Measurements from ENCODE around the gene MSLN. TPM values are rescaled to one million over a fixed set of nuclear protein-coding genes. Genes with fewer than 3 reads are reported as not detected.

MSLN gene
- total RNA-seq, 1 donor from 2014 or later, result 0.77 TPM

DNA sequence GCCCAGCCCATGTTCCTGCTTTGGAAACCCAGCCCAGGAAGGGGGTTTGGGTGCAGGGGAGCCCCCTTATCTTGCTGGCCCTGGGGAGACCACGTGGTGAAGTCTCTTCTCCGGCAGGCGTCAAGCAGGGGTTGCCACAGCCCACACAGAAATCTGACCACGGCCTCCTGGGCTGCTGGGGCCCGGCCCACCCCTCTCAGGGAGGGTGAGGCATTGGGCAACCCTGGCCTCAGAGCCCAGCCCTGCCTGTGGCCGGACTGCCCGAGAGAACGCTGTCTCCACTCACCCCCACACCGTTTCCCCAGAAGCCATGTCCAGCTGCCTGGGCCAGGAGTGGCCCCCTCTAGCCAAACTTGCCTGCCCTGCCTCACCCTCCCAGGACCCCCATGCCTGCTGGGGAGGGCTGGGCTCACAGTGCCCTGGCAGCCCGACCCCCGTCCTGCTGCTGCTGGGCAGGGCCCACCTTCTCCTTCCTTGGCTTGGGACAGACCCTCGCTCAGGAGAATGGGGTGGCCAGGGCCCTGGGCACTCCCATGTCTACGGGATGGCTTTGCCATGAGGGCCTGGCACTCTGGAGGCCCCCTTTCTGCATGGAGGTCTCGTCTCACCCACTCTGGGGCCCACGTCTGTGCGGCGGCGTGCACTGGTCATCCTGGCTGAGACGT, 20.9 kb downstream of the MSLN start:
- DNase-seq (ENCODE audit: extremely low spot score, unreplicated experiment), result no peak
- Mint-ChIP-seq H3K9me3 (no peaks in the 10 kb centered on the region), H3K36me3 (no peaks in the 10 kb centered on the region), H3K27me3 (peaks cover 10% of the 10 kb centered on the region), H3K4me1 (ENCODE audit: unreplicated experiment) (peaks cover 4% of the 10 kb centered on the region), H3K27ac (no peak overlapping the region), H3K4me3 (no peak overlapping the region)
- TF ChIP-seq, protein P1, sequence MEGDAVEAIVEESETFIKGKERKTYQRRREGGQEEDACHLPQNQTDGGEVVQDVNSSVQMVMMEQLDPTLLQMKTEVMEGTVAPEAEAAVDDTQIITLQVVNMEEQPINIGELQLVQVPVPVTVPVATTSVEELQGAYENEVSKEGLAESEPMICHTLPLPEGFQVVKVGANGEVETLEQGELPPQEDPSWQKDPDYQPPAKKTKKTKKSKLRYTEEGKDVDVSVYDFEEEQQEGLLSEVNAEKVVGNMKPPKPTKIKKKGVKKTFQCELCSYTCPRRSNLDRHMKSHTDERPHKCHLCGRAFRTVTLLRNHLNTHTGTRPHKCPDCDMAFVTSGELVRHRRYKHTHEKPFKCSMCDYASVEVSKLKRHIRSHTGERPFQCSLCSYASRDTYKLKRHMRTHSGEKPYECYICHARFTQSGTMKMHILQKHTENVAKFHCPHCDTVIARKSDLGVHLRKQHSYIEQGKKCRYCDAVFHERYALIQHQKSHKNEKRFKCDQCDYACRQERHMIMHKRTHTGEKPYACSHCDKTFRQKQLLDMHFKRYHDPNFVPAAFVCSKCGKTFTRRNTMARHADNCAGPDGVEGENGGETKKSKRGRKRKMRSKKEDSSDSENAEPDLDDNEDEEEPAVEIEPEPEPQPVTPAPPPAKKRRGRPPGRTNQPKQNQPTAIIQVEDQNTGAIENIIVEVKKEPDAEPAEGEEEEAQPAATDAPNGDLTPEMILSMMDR (conservative IDR thresholded peaks at IDR 0.05), result no peak

- Mint-ChIP-seq H3K4me1 (ENCODE audit: unreplicated experiment) (peaks cover 4% of the 10 kb centered on the region), H3K4me3 (no peak overlapping the region), H3K9me3 (no peaks in the 10 kb centered on the region), H3K36me3 (no peaks in the 10 kb centered on the region), H3K27me3 (peaks cover 10% of the 10 kb centered on the region), H3K27ac (no peak overlapping the region)
- TF ChIP-seq, protein P1 (conservative IDR thresholded peaks at IDR 0.05), result no peak
- no peak for DNase-seq (ENCODE audit: extremely low spot score, unreplicated experiment)
Observed at GRCh38 chr16:782258-782657, 21.7 kb downstream of the MSLN start.

DNA sequence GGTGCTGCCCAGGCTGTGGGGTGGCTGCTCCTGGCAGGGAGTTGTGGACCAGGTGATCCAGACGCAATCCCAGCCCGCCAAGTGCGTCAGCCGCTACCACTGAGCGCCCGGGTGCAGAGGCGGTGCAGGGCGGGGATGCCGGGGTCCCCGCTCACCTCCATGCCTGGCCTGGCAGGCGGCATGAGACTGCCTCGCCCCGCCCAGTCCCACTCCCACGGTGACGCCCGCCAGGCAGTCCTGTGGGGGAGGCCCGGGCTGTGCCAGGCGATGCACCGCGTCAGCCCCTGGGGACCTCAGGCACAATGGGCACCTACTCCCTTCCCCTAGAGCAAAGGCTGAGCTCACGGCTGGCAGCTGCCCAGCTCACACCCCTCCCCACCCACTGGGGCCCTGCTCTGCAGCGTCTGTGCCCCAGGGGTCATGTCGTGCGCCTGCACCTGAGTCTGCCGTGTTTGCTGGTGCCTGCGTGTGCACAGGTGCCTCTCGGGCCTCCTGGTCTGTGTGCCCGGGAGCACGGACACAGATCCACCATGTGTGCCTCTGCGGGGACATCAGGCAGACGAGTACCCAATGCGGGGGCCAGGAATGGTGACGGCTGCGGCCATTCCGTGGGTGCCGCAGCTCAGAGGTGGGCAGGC, 22.4 kb downstream of the MSLN start:
- no peaks in the 10 kb centered on the region for H3K36me3 Mint-ChIP-seq
- peaks cover under 1% of the 10 kb centered on the region for H3K4me1 Mint-ChIP-seq (ENCODE audit: unreplicated experiment)
- TF ChIP-seq, protein P1 (conservative IDR thresholded peaks at IDR 0.05), result no peak
- no peak overlapping the region for H3K4me3 Mint-ChIP-seq
- peaks cover 6% of the 10 kb centered on the region for H3K27me3 Mint-ChIP-seq
- no peak overlapping the region for H3K27ac Mint-ChIP-seq
- no peak for DNase-seq (ENCODE audit: extremely low spot score, unreplicated experiment)
- H3K9me3 Mint-ChIP-seq, result no peaks in the 10 kb centered on the region

GRCh38 chr16:783404-784161, 23.0 kb downstream of the MSLN start:
- DNase-seq (ENCODE audit: extremely low spot score, unreplicated experiment), result no peak
- TF ChIP-seq, protein P1 (conservative IDR thresholded peaks at IDR 0.05), result no peak
- H3K36me3 Mint-ChIP-seq, result no peaks in the 10 kb centered on the region

GRCh38 chr16:784431-784830, 23.9 kb downstream of the MSLN start:
- DNase-seq (ENCODE audit: extremely low spot score, unreplicated experiment), result no peak
- Mint-ChIP-seq H3K9me3 (no peaks in the 10 kb centered on the region), H3K27me3 (peaks cover 4% of the 10 kb centered on the region), H3K4me3 (no peak overlapping the region), H3K27ac (no peak overlapping the region), H3K36me3 (no peaks in the 10 kb centered on the region), H3K4me1 (ENCODE audit: unreplicated experiment) (no peaks in the 10 kb centered on the region)
- TF ChIP-seq, protein P1 (conservative IDR thresholded peaks at IDR 0.05), result no peak

More at GRCh38 chr16:783404-784161, 23.0 kb downstream of the MSLN start:
- Mint-ChIP-seq H3K9me3 (no peaks in the 10 kb centered on the region), H3K4me1 (ENCODE audit: unreplicated experiment) (no peaks in the 10 kb centered on the region), H3K27ac (no peak overlapping the region), H3K4me3 (no peak overlapping the region), H3K27me3 (peaks cover 4% of the 10 kb centered on the region)
